ENCODE data around the gene CELF5. TPM values are rescaled to one million over a fixed set of nuclear protein-coding genes. Genes with fewer than 3 reads are reported as not detected.
"Not testable (repeated sequence)": the region's sequence is repeated elsewhere in the genome, so short reads cannot be mapped to it uniquely, and the experiment has no call there.

Gene CELF5
- total RNA-seq, 1 donor from 2014 or later: not detected

DNA sequence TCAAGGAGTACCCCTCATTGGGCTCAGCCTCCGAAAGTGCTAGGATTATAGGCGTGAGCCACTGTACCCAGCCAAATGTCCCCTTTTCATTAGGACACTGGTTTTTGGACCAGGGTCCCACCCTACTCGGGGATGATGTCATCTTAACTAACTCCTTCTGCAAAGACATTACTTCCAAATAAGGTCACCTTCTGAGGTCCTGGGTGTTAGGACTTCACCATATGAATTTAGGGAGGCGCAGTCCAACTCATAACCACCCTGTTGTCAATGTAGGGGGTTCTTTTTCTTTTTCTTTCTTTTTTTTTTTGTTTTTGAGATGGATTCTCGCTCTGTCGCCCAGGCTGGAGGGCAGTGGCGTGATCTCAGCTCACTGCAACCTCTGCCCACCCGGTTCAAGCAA, 109.2 kb downstream of the CELF5 start:
- peak overlapping the region; percentile 1 to 12 for H3K27ac ChIP-seq
- H3K9me3 ChIP-seq: no peaks in the 10 kb centered on the region
- no peaks in the 10 kb centered on the region for H3K36me3 ChIP-seq
- intact Hi-C loops (cut with DNase I): loop anchor here (2.0 kb wide), 1 partner anchor 139 kb away; no protein-coding TSS in a partner anchor
- H3K4me3 ChIP-seq: no peak overlapping the region
- no peaks in the 10 kb centered on the region for H3K27me3 ChIP-seq
- no peak for DNase-seq (ENCODE audit: low spot score in 2 of 2)
- peaks cover 20 to 46% of the 10 kb centered on the region in 2 donors for H3K4me1 ChIP-seq
- TF ChIP-seq, protein P1, sequence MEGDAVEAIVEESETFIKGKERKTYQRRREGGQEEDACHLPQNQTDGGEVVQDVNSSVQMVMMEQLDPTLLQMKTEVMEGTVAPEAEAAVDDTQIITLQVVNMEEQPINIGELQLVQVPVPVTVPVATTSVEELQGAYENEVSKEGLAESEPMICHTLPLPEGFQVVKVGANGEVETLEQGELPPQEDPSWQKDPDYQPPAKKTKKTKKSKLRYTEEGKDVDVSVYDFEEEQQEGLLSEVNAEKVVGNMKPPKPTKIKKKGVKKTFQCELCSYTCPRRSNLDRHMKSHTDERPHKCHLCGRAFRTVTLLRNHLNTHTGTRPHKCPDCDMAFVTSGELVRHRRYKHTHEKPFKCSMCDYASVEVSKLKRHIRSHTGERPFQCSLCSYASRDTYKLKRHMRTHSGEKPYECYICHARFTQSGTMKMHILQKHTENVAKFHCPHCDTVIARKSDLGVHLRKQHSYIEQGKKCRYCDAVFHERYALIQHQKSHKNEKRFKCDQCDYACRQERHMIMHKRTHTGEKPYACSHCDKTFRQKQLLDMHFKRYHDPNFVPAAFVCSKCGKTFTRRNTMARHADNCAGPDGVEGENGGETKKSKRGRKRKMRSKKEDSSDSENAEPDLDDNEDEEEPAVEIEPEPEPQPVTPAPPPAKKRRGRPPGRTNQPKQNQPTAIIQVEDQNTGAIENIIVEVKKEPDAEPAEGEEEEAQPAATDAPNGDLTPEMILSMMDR (IDR thresholded peaks at IDR 0.05): no peak

DNA sequence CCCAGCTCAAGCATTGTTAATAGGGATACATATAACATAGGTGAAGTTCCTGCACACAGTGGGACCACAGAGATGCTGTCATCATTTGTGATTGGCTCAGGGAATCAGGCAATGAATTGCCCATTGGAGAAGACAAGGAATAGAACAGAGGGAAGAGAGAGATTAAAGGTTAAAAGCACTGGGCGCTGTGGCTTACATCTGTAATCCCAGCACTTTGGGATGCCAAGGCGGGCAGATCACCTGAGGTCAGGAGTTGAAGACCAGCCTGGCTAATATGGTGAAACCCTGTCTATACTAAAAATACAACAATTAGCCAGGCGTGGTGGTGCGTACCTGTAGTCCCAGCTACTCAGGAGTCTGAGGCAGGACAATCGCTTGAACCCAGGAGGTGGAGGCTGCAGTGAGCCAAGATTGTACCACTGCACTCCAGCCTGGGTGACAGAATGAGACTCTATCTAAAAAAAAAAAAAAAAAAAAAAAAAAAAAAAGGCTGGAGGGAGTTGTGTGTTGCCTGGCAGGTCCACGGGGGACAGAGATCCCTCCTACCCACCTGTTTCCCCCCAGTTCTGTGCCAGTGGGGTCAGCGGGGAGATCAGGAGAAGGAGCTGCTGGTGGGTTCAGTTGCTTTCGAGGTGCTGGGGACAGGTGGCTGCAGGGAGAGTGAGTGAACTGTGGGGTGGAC, 110.4 kb downstream of the CELF5 start:
- not testable (repeated sequence) for DNase-seq (ENCODE audit: low spot score in 2 of 2); H3K36me3 ChIP-seq; H3K9me3 ChIP-seq; H3K4me3 ChIP-seq; H3K27me3 ChIP-seq
- intact Hi-C loops (cut with DNase I): loop anchor here (2.0 to 5.0 kb wide), 2 partner anchors 42 to 138 kb away; no protein-coding TSS in a partner anchor
- Histone ChIP-seq H3K4me1 (peaks cover 22 to 50% of the 10 kb centered on the region in 2 donors), H3K27ac (peak overlapping the region; percentile 93 to 98)

DNA sequence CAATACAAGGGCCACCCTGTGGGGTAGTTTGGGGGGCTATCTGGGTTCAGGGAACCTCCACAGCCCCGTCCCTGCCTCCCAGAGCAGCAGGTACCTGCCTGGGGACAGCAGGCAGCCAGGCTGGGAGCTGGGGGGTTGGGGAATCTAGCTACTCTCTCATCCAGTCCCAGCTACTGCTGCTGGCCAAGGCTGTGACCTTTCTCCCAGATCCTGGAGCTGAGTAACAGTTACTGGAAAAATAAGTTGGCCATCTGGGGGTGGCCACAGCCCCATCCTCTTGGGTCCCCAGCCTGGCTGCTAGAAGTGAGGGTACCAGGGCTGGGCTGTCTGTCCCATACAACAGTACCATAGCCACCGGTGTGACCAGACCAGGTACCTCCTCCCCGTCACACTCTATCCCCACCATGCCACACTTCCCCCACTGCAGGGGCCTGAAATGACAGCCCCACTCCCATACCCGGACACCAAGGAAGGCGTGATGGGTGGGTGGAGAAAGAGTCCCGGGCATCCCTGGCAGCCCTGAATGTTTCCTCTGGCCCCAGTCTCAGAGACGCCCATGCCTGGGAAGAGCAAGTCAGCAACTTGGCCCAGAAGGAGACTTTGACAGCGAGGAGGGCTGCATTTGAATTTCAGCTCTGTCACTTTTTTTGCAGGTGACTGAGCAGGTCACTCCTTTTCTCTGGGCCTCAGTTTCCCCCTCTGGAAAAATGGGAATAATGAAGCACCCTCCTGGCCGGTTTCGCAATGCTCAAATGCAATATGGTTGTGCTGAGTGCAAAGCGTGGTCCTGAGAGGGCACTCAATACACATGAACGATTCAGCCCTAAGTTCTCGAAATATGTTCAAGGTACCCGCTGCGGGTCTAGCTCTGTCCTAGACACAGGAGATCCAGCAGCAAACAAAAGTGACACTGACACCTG, 111.2 kb downstream of the CELF5 start:
- Histone ChIP-seq H3K27ac (peak overlapping the region; percentile 93 to 98), H3K9me3 (no peaks in the 10 kb centered on the region), H3K36me3 (no peaks in the 10 kb centered on the region), H3K4me3 (no peak overlapping the region), H3K27me3 (no peaks in the 10 kb centered on the region), H3K4me1 (peaks cover 22 to 50% of the 10 kb centered on the region in 2 donors)
- DNase-seq (ENCODE audit: low spot score in 2 of 2): peak; percentile 56 to 85
- intact Hi-C loops (cut with DNase I): loop anchor here (1.0 to 5.0 kb wide), 5 partner anchors 9 to 137 kb away; no protein-coding TSS in a partner anchor
- TF ChIP-seq, protein P1 (IDR thresholded peaks at IDR 0.05): no peak

DNA sequence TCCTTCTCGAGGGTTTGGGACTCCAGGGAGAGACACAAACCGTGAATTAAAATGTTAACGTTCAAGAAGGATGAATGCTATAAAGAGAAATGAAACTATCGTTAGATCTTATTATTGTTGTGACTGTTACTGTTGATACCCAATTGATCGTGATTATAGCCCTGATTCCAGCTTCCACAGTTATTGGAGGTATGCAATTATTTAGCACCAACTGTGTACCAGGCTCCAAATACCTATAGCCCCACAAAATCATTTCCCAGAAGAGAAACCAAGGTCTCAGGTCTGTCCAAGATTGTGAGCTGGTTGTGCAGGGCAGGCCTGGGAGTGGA, 111.9 kb downstream of the CELF5 start:
- intact Hi-C loops (cut with DNase I): loop anchor here (1.0 to 5.0 kb wide), 4 partner anchors 8 to 92 kb away; no protein-coding TSS in a partner anchor
- Histone ChIP-seq H3K4me3 (no peak overlapping the region), H3K27ac (peak overlapping the region; percentile 93 to 98), H3K27me3 (no peaks in the 10 kb centered on the region), H3K36me3 (no peaks in the 10 kb centered on the region), H3K9me3 (no peaks in the 10 kb centered on the region), H3K4me1 (peaks cover 22 to 50% of the 10 kb centered on the region in 2 donors)
- DNase-seq (ENCODE audit: low spot score in 2 of 2): no peak
- TF ChIP-seq, protein P1 (IDR thresholded peaks at IDR 0.05): peak in 1 of 3 experiments; percentile 3

DNA sequence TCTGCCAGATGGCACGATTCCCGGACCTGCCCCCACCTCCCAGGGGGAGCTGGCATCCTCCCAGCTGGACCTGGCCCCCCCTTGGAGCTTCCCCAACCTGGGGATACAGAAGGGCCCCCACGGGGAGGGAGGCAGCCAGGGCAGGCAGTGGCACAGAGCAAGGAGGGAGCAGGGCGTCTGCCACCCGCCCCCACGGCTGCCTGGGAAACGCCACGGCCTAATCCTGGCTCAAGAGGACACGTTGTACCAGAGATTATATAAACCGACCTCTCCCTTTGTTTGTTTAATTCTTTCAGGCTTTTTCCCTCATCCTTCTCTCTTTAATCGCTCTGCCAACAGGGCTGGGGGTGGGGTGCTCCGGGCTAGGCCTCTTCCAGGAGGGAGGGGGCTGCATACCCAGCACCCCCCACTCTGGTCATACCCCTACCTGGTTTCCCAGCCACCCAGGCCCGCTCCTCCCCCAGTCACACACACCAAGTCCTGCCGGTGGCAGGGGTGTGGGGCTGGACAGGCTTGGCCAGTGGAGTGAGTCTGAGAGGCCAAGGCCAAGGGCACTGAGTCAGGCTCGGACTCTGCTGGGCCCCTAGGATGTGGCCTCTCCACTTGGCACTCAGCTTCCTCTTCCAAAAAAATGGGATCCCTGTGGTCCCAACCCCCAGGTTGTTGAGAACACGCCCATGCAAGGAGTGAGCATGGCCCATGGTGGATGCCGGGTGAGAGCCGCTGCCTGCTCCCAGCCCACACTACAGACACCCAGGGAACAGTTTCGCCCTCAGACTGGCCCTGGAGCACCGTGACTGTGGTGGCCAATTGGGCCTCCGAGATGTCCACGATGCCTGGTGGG, 112.4 kb downstream of the CELF5 start:
- no peak overlapping the region for H3K4me3 ChIP-seq
- no peaks in the 10 kb centered on the region for H3K36me3 ChIP-seq
- TF ChIP-seq, protein P1 (IDR thresholded peaks at IDR 0.05): peak in 1 of 3 experiments; percentile 0
- H3K27me3 ChIP-seq: no peaks in the 10 kb centered on the region
- H3K27ac ChIP-seq: peak overlapping the region; percentile 93 to 98
- peak; percentile 76 to 97 for DNase-seq (ENCODE audit: low spot score in 2 of 2)
- intact Hi-C loops (cut with DNase I): loop anchor here (1.0 to 5.0 kb wide), 4 partner anchors 7 to 92 kb away; no protein-coding TSS in a partner anchor
- peaks cover 22 to 50% of the 10 kb centered on the region in 2 donors for H3K4me1 ChIP-seq
- H3K9me3 ChIP-seq: no peaks in the 10 kb centered on the region
